Measurements from ENCODE around the gene ENTPD6. TPM values are rescaled to one million over a fixed set of nuclear protein-coding genes. Genes with fewer than 3 reads are reported as not detected.

Gene ENTPD6
- total RNA-seq, 1 donor from 2014 or later, result 44.4 TPM

- no peak overlapping the region for H3K27ac Mint-ChIP-seq
- H3K4me1 Mint-ChIP-seq, result no peaks in the 10 kb centered on the region
- H3K36me3 Mint-ChIP-seq (ENCODE audit: low read depth), result peaks cover 61% of the 10 kb centered on the region
Measured at GRCh38 chr20:25216199-25216945, 20.9 kb downstream of the ENTPD6 start.

GRCh38 chr20:25217161-25218108 lies 21.9 kb downstream of the ENTPD6 start:
- H3K27ac Mint-ChIP-seq, result no peak overlapping the region
- no peaks in the 10 kb centered on the region for H3K4me1 Mint-ChIP-seq
- H3K36me3 Mint-ChIP-seq (ENCODE audit: low read depth), result peaks cover 56% of the 10 kb centered on the region
- no peak for TF ChIP-seq CTCF (IDR thresholded peaks at IDR 0.05)
- ChIA-PET POLR2A (no interaction called here), CTCF (no interaction called here)
- DNase-seq (no peak), ATAC-seq (ENCODE audit: low read depth) (no peak)
- H3K9me3 Mint-ChIP-seq, result no peaks in the 10 kb centered on the region
- H3K27me3 Mint-ChIP-seq, result no peaks in the 10 kb centered on the region
- no peak overlapping the region for H3K4me3 Mint-ChIP-seq
- intact Hi-C loops (cut with micrococcal nuclease), result no loop called here

More at GRCh38 chr20:25216199-25216945, 20.9 kb downstream of the ENTPD6 start:
- intact Hi-C loops (cut with micrococcal nuclease), result no loop called here
- POLR2A ChIA-PET, result no interaction called here
- no peak overlapping the region for H3K4me3 Mint-ChIP-seq
- CTCF ChIA-PET, result no interaction called here
- no peaks in the 10 kb centered on the region for H3K27me3 Mint-ChIP-seq
- ATAC-seq (ENCODE audit: low read depth) (no peak), DNase-seq (no peak)
- no peaks in the 10 kb centered on the region for H3K9me3 Mint-ChIP-seq
- no peak for TF ChIP-seq CTCF (IDR thresholded peaks at IDR 0.05)

GRCh38 chr20:25218109-25218486 lies 22.6 kb downstream of the ENTPD6 start:
- TF ChIP-seq CTCF (IDR thresholded peaks at IDR 0.05), result no peak
- Mint-ChIP-seq H3K27ac (no peak overlapping the region), H3K36me3 (ENCODE audit: low read depth) (peaks cover 54% of the 10 kb centered on the region), H3K4me1 (no peaks in the 10 kb centered on the region), H3K4me3 (no peak overlapping the region), H3K9me3 (no peaks in the 10 kb centered on the region), H3K27me3 (no peaks in the 10 kb centered on the region)
- ChIA-PET CTCF (no interaction called here), POLR2A (no interaction called here)
- DNase-seq, result no peak
- ATAC-seq (ENCODE audit: low read depth), result no peak
- intact Hi-C loops (cut with micrococcal nuclease), result no loop called here

- Mint-ChIP-seq H3K4me1 (no peaks in the 10 kb centered on the region), H3K9me3 (no peaks in the 10 kb centered on the region), H3K27ac (no peak overlapping the region), H3K4me3 (no peak overlapping the region), H3K36me3 (ENCODE audit: low read depth) (peaks cover 51% of the 10 kb centered on the region), H3K27me3 (no peaks in the 10 kb centered on the region)
- intact Hi-C loops (cut with micrococcal nuclease), result no loop called here
- TF ChIP-seq CTCF (IDR thresholded peaks at IDR 0.05), result no peak
- ChIA-PET CTCF (no interaction called here), POLR2A (no interaction called here)
- ATAC-seq (ENCODE audit: low read depth) (no peak), DNase-seq (no peak)
Measured at GRCh38 chr20:25218492-25218891, 23.0 kb downstream of the ENTPD6 start.

- CTCF ChIA-PET, result no interaction called here
- no peak for TF ChIP-seq CTCF (IDR thresholded peaks at IDR 0.05)
- POLR2A ChIA-PET, result no interaction called here
- H3K4me3 Mint-ChIP-seq, result no peak overlapping the region
- no peak for DNase-seq
- H3K9me3 Mint-ChIP-seq, result no peaks in the 10 kb centered on the region
- H3K27me3 Mint-ChIP-seq, result no peaks in the 10 kb centered on the region
- H3K27ac Mint-ChIP-seq, result no peak overlapping the region
- H3K36me3 Mint-ChIP-seq (ENCODE audit: low read depth), result peaks cover 44% of the 10 kb centered on the region
- intact Hi-C loops (cut with micrococcal nuclease), result no loop called here
- ATAC-seq (ENCODE audit: low read depth), result no peak
- H3K4me1 Mint-ChIP-seq, result no peaks in the 10 kb centered on the region
Measured at GRCh38 chr20:25219365-25219764, 23.9 kb downstream of the ENTPD6 start.

Measured in activated B cell treated with CpG ODN at 0.5 μM for 24 hours (primary cell).